BJ (cell line): ENCODE data around the gene VPREB1. TPM values are rescaled to one million over a fixed set of nuclear protein-coding genes. Genes with fewer than 3 reads are reported as not detected.

ENCODE experiments used
- CTCF ChIA-PET: fragments of 350-600 bp; formaldehyde crosslinking; extraction: SDS; loops from one replicate; lab custom pipeline; 2021; ENCODE audit warnings: antibody characterized with exemption, inconsistent platforms; lab: Yijun Ruan, JAX
- POLR2A ChIA-PET: fragments of 300-600 bp; sonication (Branson Sonifier 250); formaldehyde crosslinking; extraction: SDS; loops from one replicate; lab custom pipeline; 2021; ENCODE audit warnings: antibody characterized with exemption; lab: Charles Lee
- DNase-seq: peaks from one replicate; pipeline ENCODE4 v3.0.0-alpha.2; 2011; ENCODE audit warnings: low read depth
- H3K27me3 ChIP-seq: 2 replicates; pipeline ENCODE4 v1.6.0; 2011; ENCODE audit warnings: low read length; ENCODE audit not compliant: control insufficient read depth, insufficient read depth
- H3K36me3 ChIP-seq: 2 replicates; pipeline ENCODE4 v1.5.1; 2011; ENCODE audit warnings: low read length; ENCODE audit not compliant: control insufficient read depth, insufficient read depth
- H3K4me3 ChIP-seq: 2 replicates; pipeline ENCODE4 v1.5.1; 2011; ENCODE audit warnings: low read depth, mild to moderate bottlenecking, control low read depth, low read length
- CTCF ChIP-seq: IDR thresholded peaks from 2 replicates; pipeline ENCODE4 v1.5.1; 2011; ENCODE audit warnings: low read depth, mild to moderate bottlenecking, control low read depth, inconsistent platforms, low read length, moderate library complexity; ENCODE audit not compliant: insufficient read depth
- polyA plus RNA-seq: library from polyadenylated mRNA; depleted of rRNA; stranded (reverse); fragments of >200 nt; gene quantifications from 2 replicates; pipeline ENCODE4 v1.2.3, GENCODE V29; 2011

VPREB1 gene
- polyA plus RNA-seq, 1 experiment: not detected

- no peak for TF ChIP-seq CTCF
- DNase-seq: no peak
- H3K36me3 ChIP-seq: no peaks in the 10 kb centered on the region
- H3K27me3 ChIP-seq: peaks cover 2% of the 10 kb centered on the region; the same call in 1 of the 2 replicates
- CTCF ChIA-PET: interaction anchor here (0.8 to 1.2 kb wide), 2 partner anchors 16 to 128 kb away, joined by 3 to 5 read pairs; no protein-coding TSS in a partner anchor
- H3K4me3 ChIP-seq: no peak overlapping the region
- POLR2A ChIA-PET: no interaction called here
Observed at GRCh38 chr22:22214819-22215329, 29.7 kb upstream of the VPREB1 start.

GRCh38 chr22:22215659-22216449 is 28.7 kb upstream of the VPREB1 start:
- Histone ChIP-seq H3K27me3 (peaks cover 2% of the 10 kb centered on the region; the same call in 1 of the 2 replicates), H3K4me3 (no peak overlapping the region), H3K36me3 (no peaks in the 10 kb centered on the region)
- POLR2A ChIA-PET: no interaction called here
- DNase-seq: no peak
- TF ChIP-seq CTCF: no peak
- CTCF ChIA-PET: interaction anchor here (1.1 to 1.6 kb wide), 4 partner anchors 8 to 17 kb away, joined by 3 to 11 read pairs (median 4); no protein-coding TSS in a partner anchor

- DNase-seq: no peak
- Histone ChIP-seq H3K36me3 (no peaks in the 10 kb centered on the region), H3K27me3 (peaks cover 2% of the 10 kb centered on the region; the same call in 1 of the 2 replicates), H3K4me3 (no peak overlapping the region)
- TF ChIP-seq CTCF: no peak
- ChIA-PET POLR2A (no interaction called here), CTCF (interaction anchor here (1.1 to 1.6 kb wide), 4 partner anchors 8 to 16 kb away, joined by 3 to 11 read pairs (median 4); no protein-coding TSS in a partner anchor)
Observed at GRCh38 chr22:22216450-22216959, 28.1 kb upstream of the VPREB1 start.

- CTCF ChIA-PET: no interaction called here
- no peak for DNase-seq
Observed at GRCh38 chr22:22218302-22218701, 26.3 kb upstream of the VPREB1 start.

More at GRCh38 chr22:22218302-22218701, 26.3 kb upstream of the VPREB1 start:
- Histone ChIP-seq H3K36me3 (no peaks in the 10 kb centered on the region), H3K4me3 (no peak overlapping the region), H3K27me3 (peaks cover 2% of the 10 kb centered on the region; the same call in 1 of the 2 replicates)
- POLR2A ChIA-PET: no interaction called here
- no peak for TF ChIP-seq CTCF
